ENCODE measurements around the gene NFATC2. TPM values are rescaled to one million over a fixed set of nuclear protein-coding genes. Genes with fewer than 3 reads are reported as not detected.

Gene NFATC2
- total and polyA plus RNA-seq, 2 of the 8 experiments (the other 6 are each of a cell fraction or from before 2014, with no cell fraction given) = 0.27 to 0.91 TPM

DNA sequence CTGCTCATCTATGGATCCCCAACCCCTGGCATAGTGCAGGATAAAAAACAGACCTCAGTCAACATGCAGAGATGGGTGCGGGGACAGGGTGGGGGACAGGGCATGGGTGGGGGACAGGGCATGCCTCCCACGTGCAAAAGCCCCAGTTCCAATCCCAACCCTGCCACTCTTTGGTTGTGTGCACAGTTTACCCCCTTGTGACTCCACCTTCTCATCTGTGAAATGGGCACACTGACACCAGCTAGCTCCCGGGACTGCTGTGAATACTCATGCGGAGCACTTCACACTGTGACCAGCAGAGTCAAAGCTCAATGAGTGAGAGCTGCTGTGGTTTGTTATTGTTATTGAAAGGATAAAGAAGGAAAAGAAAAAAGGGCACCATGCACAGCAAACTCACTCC lies 69.3 kb downstream of the NFATC2 start (continued):
- TF ChIP-seq RXRA (IDR thresholded peaks at IDR 0.05; ENCODE audit: insufficient read depth, low read depth, low read length) = no peak
- no peak for TF ChIP-seq NRF1 (IDR thresholded peaks at IDR 0.05; ENCODE audit: low read depth, low read length)
- TF ChIP-seq, protein P1, sequence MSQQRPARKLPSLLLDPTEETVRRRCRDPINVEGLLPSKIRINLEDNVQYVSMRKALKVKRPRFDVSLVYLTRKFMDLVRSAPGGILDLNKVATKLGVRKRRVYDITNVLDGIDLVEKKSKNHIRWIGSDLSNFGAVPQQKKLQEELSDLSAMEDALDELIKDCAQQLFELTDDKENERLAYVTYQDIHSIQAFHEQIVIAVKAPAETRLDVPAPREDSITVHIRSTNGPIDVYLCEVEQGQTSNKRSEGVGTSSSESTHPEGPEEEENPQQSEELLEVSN (IDR thresholded peaks at IDR 0.05) = no peak
- TF ChIP-seq HDAC2 (IDR thresholded peaks at IDR 0.05; ENCODE audit: borderline replicate concordance in 1 of 2, low read depth in 2 of 2, low read length in 2 of 2) = 0 out of 4 replicates have a peak, but pooled peaks of 1 of the 2 experiments have one; percentile 40
- TF ChIP-seq YY1 (IDR thresholded peaks at IDR 0.05; ENCODE audit: low read depth, low read length) = no peak
- TF ChIP-seq GTF2F1 (IDR thresholded peaks at IDR 0.05; ENCODE audit: borderline replicate concordance, low read depth, low read length) = no peak
- no peak for TF ChIP-seq SP2 (IDR thresholded peaks at IDR 0.05; ENCODE audit: low read length)
